ENCODE measurements around the gene SMU1. TPM values are rescaled to one million over a fixed set of nuclear protein-coding genes. Genes with fewer than 3 reads are reported as not detected.
"Not testable (repeated sequence)": the region's sequence is repeated elsewhere in the genome, so short reads cannot be mapped to it uniquely, and the experiment has no call there.

The SMU1 gene
- total RNA-seq, 1 experiment from 2014 or later = 17.2 TPM

DNA sequence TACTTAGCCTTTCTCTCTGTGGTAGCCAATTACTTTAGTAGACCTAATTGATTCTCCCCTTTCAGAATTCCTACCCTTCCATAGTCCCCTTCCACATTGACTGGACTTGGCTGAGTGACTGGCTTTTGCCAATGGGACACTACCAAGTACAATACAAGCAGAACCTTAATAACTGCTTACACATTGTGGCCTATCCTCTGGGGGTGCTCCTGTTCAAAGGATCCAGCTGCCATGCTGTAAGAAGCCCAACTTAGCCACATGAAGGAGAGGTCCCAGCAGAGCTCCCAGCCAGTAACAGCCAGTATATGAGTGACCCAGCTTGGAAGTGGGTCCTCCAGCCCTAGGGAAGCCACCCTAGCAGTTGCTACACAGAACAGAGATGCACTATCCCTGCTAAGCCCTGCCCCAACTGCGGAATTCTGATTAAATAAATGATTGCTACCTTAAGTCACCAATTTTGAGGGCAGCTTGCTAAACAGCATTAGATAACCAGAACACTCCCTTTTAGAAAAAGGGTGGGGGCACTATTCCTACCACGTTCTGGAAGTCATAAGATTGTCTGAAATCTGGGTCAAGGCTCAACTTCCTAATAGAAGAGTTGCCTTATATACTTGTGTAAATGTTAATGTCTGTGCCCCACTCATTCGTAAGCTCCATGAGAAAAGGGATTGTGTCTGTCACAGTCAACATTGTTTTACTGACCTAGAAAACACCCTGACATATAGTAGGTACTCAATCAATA is 64.0 kb downstream of the SMU1 start:
- TF ChIP-seq, protein P1, sequence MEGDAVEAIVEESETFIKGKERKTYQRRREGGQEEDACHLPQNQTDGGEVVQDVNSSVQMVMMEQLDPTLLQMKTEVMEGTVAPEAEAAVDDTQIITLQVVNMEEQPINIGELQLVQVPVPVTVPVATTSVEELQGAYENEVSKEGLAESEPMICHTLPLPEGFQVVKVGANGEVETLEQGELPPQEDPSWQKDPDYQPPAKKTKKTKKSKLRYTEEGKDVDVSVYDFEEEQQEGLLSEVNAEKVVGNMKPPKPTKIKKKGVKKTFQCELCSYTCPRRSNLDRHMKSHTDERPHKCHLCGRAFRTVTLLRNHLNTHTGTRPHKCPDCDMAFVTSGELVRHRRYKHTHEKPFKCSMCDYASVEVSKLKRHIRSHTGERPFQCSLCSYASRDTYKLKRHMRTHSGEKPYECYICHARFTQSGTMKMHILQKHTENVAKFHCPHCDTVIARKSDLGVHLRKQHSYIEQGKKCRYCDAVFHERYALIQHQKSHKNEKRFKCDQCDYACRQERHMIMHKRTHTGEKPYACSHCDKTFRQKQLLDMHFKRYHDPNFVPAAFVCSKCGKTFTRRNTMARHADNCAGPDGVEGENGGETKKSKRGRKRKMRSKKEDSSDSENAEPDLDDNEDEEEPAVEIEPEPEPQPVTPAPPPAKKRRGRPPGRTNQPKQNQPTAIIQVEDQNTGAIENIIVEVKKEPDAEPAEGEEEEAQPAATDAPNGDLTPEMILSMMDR (IDR thresholded peaks at IDR 0.05; ENCODE audit: unreplicated experiment) = no peak
- DNase-seq (ENCODE audit: unreplicated experiment) = no peak
- CTCF ChIA-PET = interaction anchor here (0.9 to 1.5 kb wide), 2 partner anchors 9 to 431 kb away, joined by 4 to 11 read pairs; no protein-coding TSS in a partner anchor
- BruUV-seq (replicated peaks) = no TSS peak
- Mint-ChIP-seq H3K4me3 (ENCODE audit: unreplicated experiment) (no peak overlapping the region), H3K27ac (ENCODE audit: low read depth, unreplicated experiment) (no peak overlapping the region), H3K4me1 (ENCODE audit: insufficient read depth, unreplicated experiment) (peaks cover 4% of the 10 kb centered on the region), H3K9me3 (ENCODE audit: unreplicated experiment) (no peaks in the 10 kb centered on the region), H3K36me3 (ENCODE audit: insufficient read depth, unreplicated experiment) (peaks cover 28% of the 10 kb centered on the region), H3K27me3 (ENCODE audit: insufficient read depth, unreplicated experiment) (no peaks in the 10 kb centered on the region)
- POLR2A ChIA-PET = interaction anchor here (0.5 to 3.8 kb wide), 6 partner anchors 10 to 524 kb away, joined by 3 to 31 read pairs (median 4); partner anchors contain the start of genes APTX and DNAJA1
- intact Hi-C loops (cut with micrococcal nuclease) = no loop called here

- no peak overlapping the region for H3K27ac Mint-ChIP-seq (ENCODE audit: low read depth, unreplicated experiment)
- CTCF ChIA-PET = interaction anchor here (0.8 to 1.5 kb wide), 2 partner anchors 8 to 13 kb away, joined by 3 to 11 read pairs; partner anchors contain the start of gene DNAJA1
- intact Hi-C loops (cut with micrococcal nuclease) = no loop called here
- no peak overlapping the region for H3K4me3 Mint-ChIP-seq (ENCODE audit: unreplicated experiment)
- H3K9me3 Mint-ChIP-seq (ENCODE audit: unreplicated experiment) = no peaks in the 10 kb centered on the region
- peaks cover 9% of the 10 kb centered on the region for H3K4me1 Mint-ChIP-seq (ENCODE audit: insufficient read depth, unreplicated experiment)
- TF ChIP-seq, protein P1 (IDR thresholded peaks at IDR 0.05; ENCODE audit: unreplicated experiment) = no peak
- H3K27me3 Mint-ChIP-seq (ENCODE audit: insufficient read depth, unreplicated experiment) = no peaks in the 10 kb centered on the region
- POLR2A ChIA-PET = interaction anchor here (1.7 to 3.8 kb wide), 2 partner anchors 12 to 14 kb away, joined by 4 to 31 read pairs; partner anchors contain the start of gene DNAJA1
- H3K36me3 Mint-ChIP-seq (ENCODE audit: insufficient read depth, unreplicated experiment) = peaks cover 22% of the 10 kb centered on the region
- DNase-seq (ENCODE audit: unreplicated experiment) = no peak
- no TSS peak for BruUV-seq (replicated peaks)
These were observed 64.6 kb downstream of the SMU1 start for GRCh38 chr9:33011831-33012230.

GRCh38 chr9:33007755-33008154 is 68.7 kb downstream of the SMU1 start:
- Mint-ChIP-seq H3K9me3 (ENCODE audit: unreplicated experiment) (no peaks in the 10 kb centered on the region), H3K36me3 (ENCODE audit: insufficient read depth, unreplicated experiment) (peaks cover 12% of the 10 kb centered on the region), H3K27me3 (ENCODE audit: insufficient read depth, unreplicated experiment) (no peaks in the 10 kb centered on the region), H3K27ac (ENCODE audit: low read depth, unreplicated experiment) (no peak overlapping the region), H3K4me1 (ENCODE audit: insufficient read depth, unreplicated experiment) (peaks cover 12% of the 10 kb centered on the region), H3K4me3 (ENCODE audit: unreplicated experiment) (no peak overlapping the region)
- no peak for DNase-seq (ENCODE audit: unreplicated experiment)
- intact Hi-C loops (cut with micrococcal nuclease) = no loop called here
- CTCF ChIA-PET = interaction anchor here (0.6 to 0.9 kb wide), 3 partner anchors 16 to 629 kb away, joined by 3 read pairs; no protein-coding TSS in a partner anchor
- BruUV-seq (replicated peaks) = no TSS peak
- POLR2A ChIA-PET = interaction anchor here (1.2 to 1.3 kb wide), 2 partner anchors 16 to 31 kb away, joined by 3 to 4 read pairs; no protein-coding TSS in a partner anchor
- TF ChIP-seq, protein P1 (IDR thresholded peaks at IDR 0.05; ENCODE audit: unreplicated experiment) = no peak

GRCh38 chr9:33005335-33005734 is 71.1 kb downstream of the SMU1 start:
- CTCF ChIA-PET = interaction anchor here (0.6 kb wide), 1 partner anchor 1887 kb away, joined by 4 read pairs; no protein-coding TSS in a partner anchor
- H3K27me3 Mint-ChIP-seq (ENCODE audit: insufficient read depth, unreplicated experiment); BruUV-seq (replicated peaks); H3K4me3 Mint-ChIP-seq (ENCODE audit: unreplicated experiment); DNase-seq (ENCODE audit: unreplicated experiment); H3K27ac Mint-ChIP-seq (ENCODE audit: low read depth, unreplicated experiment); H3K9me3 Mint-ChIP-seq (ENCODE audit: unreplicated experiment); intact Hi-C loops (cut with micrococcal nuclease); H3K36me3 Mint-ChIP-seq (ENCODE audit: insufficient read depth, unreplicated experiment): not testable (repeated sequence)
- POLR2A ChIA-PET = interaction anchor here (0.7 to 1.6 kb wide), 2 partner anchors 9 to 19 kb away, joined by 3 to 10 read pairs; partner anchors contain the start of gene DNAJA1
- H3K4me1 Mint-ChIP-seq (ENCODE audit: insufficient read depth, unreplicated experiment) = peaks cover 18% of the 10 kb centered on the region

DNA sequence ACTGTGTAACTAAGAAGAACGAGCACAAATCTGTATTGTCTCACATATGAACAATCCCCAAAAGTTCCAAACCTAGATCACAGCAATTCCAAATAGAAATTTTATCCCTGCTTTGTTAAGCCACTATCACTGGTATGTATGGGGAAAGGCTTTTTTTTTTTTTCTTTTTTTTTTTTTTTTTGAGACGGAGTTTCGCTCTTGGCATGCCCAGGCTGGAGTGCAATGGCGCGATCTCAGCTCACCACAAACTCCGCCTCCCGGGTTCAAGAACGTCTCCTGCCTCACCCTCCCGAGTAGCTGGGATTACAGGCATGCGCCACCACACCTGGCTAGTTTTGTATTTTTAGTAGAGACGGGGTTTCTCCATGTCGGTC is 75.8 kb downstream of the SMU1 start:
- Mint-ChIP-seq H3K27ac (ENCODE audit: low read depth, unreplicated experiment) (peak overlapping the region; percentile 93), H3K36me3 (ENCODE audit: insufficient read depth, unreplicated experiment) (peaks cover 17% of the 10 kb centered on the region), H3K4me1 (ENCODE audit: insufficient read depth, unreplicated experiment) (peaks cover 13% of the 10 kb centered on the region), H3K4me3 (ENCODE audit: unreplicated experiment) (peak overlapping the region; percentile 87)
- H3K27me3 Mint-ChIP-seq (ENCODE audit: insufficient read depth, unreplicated experiment); BruUV-seq (replicated peaks); H3K9me3 Mint-ChIP-seq (ENCODE audit: unreplicated experiment): not testable (repeated sequence)
- CTCF ChIA-PET = interaction anchor here (0.7 to 1.3 kb wide), 2 partner anchors 24 to 421 kb away, joined by 3 to 4 read pairs; no protein-coding TSS in a partner anchor
- intact Hi-C loops (cut with micrococcal nuclease) = loop anchor here (1.0 to 2.0 kb wide), 2 partner anchors 24 to 44 kb away; partner anchors contain the start of gene DNAJA1
- peak; percentile 27 for DNase-seq (ENCODE audit: unreplicated experiment)
- POLR2A ChIA-PET = interaction anchor here (0.7 to 7.4 kb wide), 10 partner anchors 8 to 427 kb away, joined by 3 to 109 read pairs (median 6); partner anchors contain the start of genes DNAJA1 and SMU1
